HCT116 (cell line): ENCODE results near the gene ZBTB7B. TPM values are rescaled to one million over a fixed set of nuclear protein-coding genes. Genes with fewer than 3 reads are reported as not detected.

Source experiments
- ATAC-seq: fragments of 200-7000 bp; cut with Tn5 transposase; 2 replicates; pipeline ENCODE4 v1.9.1; 2020; ENCODE audit warnings: mild to moderate bottlenecking, moderate library complexity
- BruUV-seq: library from RNA; stranded (reverse); fragments of 400-500 nt; replicated peaks from 2 replicates; lab custom pipeline; 2021; lab: Mats Ljungman, UMichigan
- CTCF ChIA-PET: fragments of 300-600 bp; sonication (Branson Sonifier 250); formaldehyde crosslinking; loops from one replicate; lab custom pipeline; 2021; ENCODE audit warnings: antibody characterized with exemption; lab: Charles Lee
- POLR2A ChIA-PET: fragments of 300-600, 350-600 bp; sonication (Branson Sonifier 250); formaldehyde crosslinking; loops from one replicate; lab custom pipeline; 2021; ENCODE audit warnings: antibody characterized with exemption; lab: Charles Lee
- RAD21 ChIA-PET, 2 experiments: fragments of 300-600 bp; sonication (Branson Sonifier 250); formaldehyde crosslinking; loops; one replicate each; lab custom pipeline; 2023; ENCODE audit warnings: low total read pairs in 2 of 2; ENCODE audit not compliant: uncharacterized antibody in 2 of 2, unreplicated experiment in 2 of 2, low non-redundant PET in 1 of 2; lab: Charles Lee
- DNase-seq: peaks from one replicate; pipeline ENCODE4 v3.0.0-alpha.2; 2010; ENCODE audit warnings: low read depth, low spot score
- H2AFZ ChIP-seq: fragments of 200-600 bp; shearing (Covaris generic), sonication (generic); 2 replicates; pipeline ENCODE4 v1.6.1; 2017; ENCODE audit warnings: low read depth, mixed run types, mixed read lengths, antibody characterized with exemption, low read length; ENCODE audit not compliant: poor library complexity, severe bottlenecking
- H3K27ac ChIP-seq: 2 replicates; pipeline ENCODE4 v1.5.1; 2012; ENCODE audit warnings: low read depth, low read length
- H3K27me3 ChIP-seq: fragments of 200-600 bp; sonication (generic); 2 replicates; pipeline ENCODE4 v1.6.1; 2016; ENCODE audit warnings: mixed run types, low read length, mixed read lengths; ENCODE audit not compliant: insufficient read depth
- H3K36me3 ChIP-seq, 2 experiments: fragments of 200-500 bp in 1 of 2; fragments of 200-600 bp in 1 of 2; sonication (Bioruptor generic) in 1 of 2; sonication (generic) in 1 of 2; 2 replicates each; pipeline versions ENCODE4 v1.5.1 to v1.6.1; 2014 to 2016; ENCODE audit warnings: low read length in 2 of 2, inconsistent platforms in 1 of 2, mixed read lengths in 1 of 2, mixed run types in 1 of 2; ENCODE audit not compliant: insufficient read depth in 2 of 2, control insufficient read depth in 1 of 2
- H3K4me1 ChIP-seq, 2 experiments: fragments of 200-600 bp in 1 of 2; sonication (generic) in 1 of 2; 2 replicates each; pipeline versions ENCODE4 v1.5.1 to v1.6.1; 2012 to 2017; ENCODE audit warnings: low read length in 2 of 2, inconsistent platforms in 1 of 2, mild to moderate bottlenecking in 1 of 2, mixed read lengths in 1 of 2, mixed run types in 1 of 2, moderate library complexity in 1 of 2; ENCODE audit not compliant: insufficient read depth in 2 of 2, control insufficient read depth in 1 of 2
- H3K4me2 ChIP-seq: fragments of 200-600 bp; sonication (generic); 2 replicates; pipeline ENCODE4 v1.6.1; 2017; ENCODE audit warnings: mixed run types, low read length, mixed read lengths
- H3K4me3 ChIP-seq, 2 experiments: fragments of 200-600 bp in 1 of 2; sonication (generic) in 1 of 2; replicated peaks in 1 of 2; 2 replicates each; pipeline ENCODE4 v1.5.1; 2011 to 2016; ENCODE audit warnings: low read length in 2 of 2, control low read depth in 1 of 2, low read depth in 1 of 2, mild to moderate bottlenecking in 1 of 2, mixed read lengths in 1 of 2, mixed run types in 1 of 2
- H3K79me2 ChIP-seq: fragments of 200-600 bp; sonication (generic); 2 replicates; pipeline ENCODE4 v1.6.1; 2017; ENCODE audit warnings: mild to moderate bottlenecking, mixed run types, low read length, moderate library complexity, mixed read lengths; ENCODE audit not compliant: insufficient read depth
- H3K9ac ChIP-seq: fragments of 200-600 bp; sonication (generic); 2 replicates; pipeline ENCODE4 v1.6.1; 2016; ENCODE audit warnings: low read length, mixed read lengths
- H3K9me2 ChIP-seq: fragments of 200-600 bp; sonication (generic), shearing (Covaris generic); 2 replicates; pipeline ENCODE4 v1.6.1; 2017; ENCODE audit warnings: mixed run types, mild to moderate bottlenecking, moderate library complexity; ENCODE audit not compliant: insufficient read depth
- H3K9me3 ChIP-seq, 2 experiments: fragments of 200-500 bp in 1 of 2; fragments of 200-600 bp in 1 of 2; sonication (Bioruptor generic) in 1 of 2; sonication (generic) in 1 of 2; 2 replicates each; pipeline ENCODE4 v1.6.1; 2014 to 2017; ENCODE audit warnings: low read length in 2 of 2, mixed read lengths in 2 of 2, inconsistent platforms in 1 of 2, low read depth in 1 of 2, mild to moderate bottlenecking in 1 of 2, mixed run types in 1 of 2, moderate library complexity in 1 of 2; ENCODE audit not compliant: control insufficient read depth in 1 of 2, insufficient read depth in 1 of 2
- H4K20me1 ChIP-seq: fragments of 200-600 bp; sonication (generic), shearing (Covaris generic); 2 replicates; pipeline ENCODE4 v1.6.1; 2017; ENCODE audit warnings: mixed run types, mild to moderate bottlenecking, moderate library complexity; ENCODE audit not compliant: insufficient read depth
- ATF3 ChIP-seq: IDR thresholded peaks from 2 replicates; pipeline ENCODE4 v1.6.1; 2012
- EGR1 ChIP-seq: IDR thresholded peaks from 2 replicates; pipeline ENCODE4 v1.6.1; 2012; ENCODE audit warnings: low read depth
- ELF1 ChIP-seq: IDR thresholded peaks from 2 replicates; pipeline ENCODE4 v1.6.1; 2012; ENCODE audit warnings: low read depth, borderline replicate concordance
- EZH2phosphoT487 ChIP-seq: fragments of 200-600 bp; IDR thresholded peaks from 2 replicates; pipeline ENCODE4 v1.6.1; 2018; ENCODE audit warnings: antibody characterized with exemption, borderline replicate concordance
- FOSL1 ChIP-seq: IDR thresholded peaks from 2 replicates; pipeline ENCODE4 v1.6.1; 2012; ENCODE audit warnings: low read depth
- MAX ChIP-seq: IDR thresholded peaks from 2 replicates; pipeline ENCODE4 v1.6.1; 2012
- POLR2A ChIP-seq: IDR thresholded peaks from 2 replicates; pipeline ENCODE4 v1.7.0; 2011; ENCODE audit warnings: borderline replicate concordance; ENCODE audit not compliant: insufficient read depth, insufficient read length; ENCODE audit errors: extremely low read depth
- SIN3A ChIP-seq: IDR thresholded peaks from 2 replicates; pipeline ENCODE4 v1.6.1; 2012; ENCODE audit warnings: low read depth
- SP1 ChIP-seq: IDR thresholded peaks from 2 replicates; pipeline ENCODE4 v1.6.1; 2012; ENCODE audit warnings: low read depth
- SRF ChIP-seq: IDR thresholded peaks from 2 replicates; pipeline ENCODE4 v1.6.1; 2012; ENCODE audit warnings: low read depth
- YY1 ChIP-seq: IDR thresholded peaks from 2 replicates; pipeline ENCODE4 v1.6.1; 2011; ENCODE audit warnings: low read length, low read depth, moderate library complexity, mild to moderate bottlenecking; ENCODE audit not compliant: insufficient replicate concordance; ENCODE audit errors: extremely low read depth
- ZNF274 ChIP-seq: fragments of 200-500 bp; sonication (Bioruptor generic); IDR thresholded peaks from 2 replicates; pipeline ENCODE4 v1.6.1; 2014; ENCODE audit warnings: mild to moderate bottlenecking, low read depth, low read length, inconsistent platforms
- intact Hi-C: fragments of 100-400 bp; cut with micrococcal nuclease; formaldehyde crosslinking; loops from 2 replicates; pipeline ENCODE4 v1.10.0; 2022
- total RNA-seq: library from RNA; stranded (reverse); gene quantifications from one replicate; pipeline ENCODE4 v1.2.1, GENCODE V29; 2021; ENCODE audit not compliant: unreplicated experiment
- TF ChIP-seq, protein P1 (sequence below): IDR thresholded peaks from 2 replicates; pipeline ENCODE4 v1.6.1; 2012; ENCODE audit warnings: low read depth

ZBTB7B gene
- total RNA-seq, 1 experiment from 2014 or later: 57.0 TPM

DNA sequence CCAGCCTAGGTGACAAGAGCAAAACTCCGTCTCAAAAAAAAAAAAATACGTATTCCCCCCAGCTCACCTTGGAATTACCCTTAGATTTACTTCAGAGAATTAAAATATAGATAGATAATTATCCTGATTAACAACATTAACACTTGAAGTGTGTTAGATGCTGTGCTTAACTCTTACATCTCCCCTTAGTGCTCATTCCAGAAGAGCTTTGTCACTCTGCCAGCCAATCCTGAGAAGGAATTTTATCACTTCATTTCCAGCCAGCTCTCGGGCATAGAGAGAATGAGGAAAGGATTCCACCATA lies 30.4 kb upstream of the ZBTB7B start:
- peak overlapping the region; percentile 86 for H3K27ac ChIP-seq
- CTCF ChIA-PET: interaction anchor here (0.7 to 2.6 kb wide), 3 partner anchors 27 to 113 kb away, joined by 5 to 14 read pairs (median 7); no protein-coding TSS in a partner anchor
- H3K9me2 ChIP-seq: no peaks in the 10 kb centered on the region
- TF ChIP-seq SP1: no peak
- TF ChIP-seq FOSL1: no peak
- TF ChIP-seq, all 23 proteins: peak for 0
- ChIA-PET POLR2A (interaction anchor here (0.6 to 5.4 kb wide), 13 partner anchors 8 to 87 kb away, joined by 3 to 46 read pairs (median 4); partner anchors contain the start of genes FLAD1, PBXIP1, PYGO2 and ZBTB7B), RAD21 (no interaction called here)
- Histone ChIP-seq H3K4me1 (peaks cover 40 to 62% of the 10 kb centered on the region in 2 experiments), H3K36me3 (peaks cover 7 to 21% of the 10 kb centered on the region in 2 experiments; a peak in 2 of 4 replicates), H3K4me2 (peak overlapping the region; percentile 90), H3K9me3 (no peaks in the 10 kb centered on the region), H2AFZ (no peak overlapping the region), H3K79me2 (peaks cover 88% of the 10 kb centered on the region), H3K4me3 (peak overlapping the region; percentile 61 to 70), H3K27me3 (no peaks in the 10 kb centered on the region), H4K20me1 (no peaks in the 10 kb centered on the region), H3K9ac (peak overlapping the region; percentile 86)
- ATAC-seq (no peak), DNase-seq (no peak)
- intact Hi-C loops: loop anchor here (5.0 kb wide), 2 partner anchors 90 to 165 kb away; partner anchors contain the start of genes EFNA4 and SLC50A1
- BruUV-seq: no TSS peak

DNA sequence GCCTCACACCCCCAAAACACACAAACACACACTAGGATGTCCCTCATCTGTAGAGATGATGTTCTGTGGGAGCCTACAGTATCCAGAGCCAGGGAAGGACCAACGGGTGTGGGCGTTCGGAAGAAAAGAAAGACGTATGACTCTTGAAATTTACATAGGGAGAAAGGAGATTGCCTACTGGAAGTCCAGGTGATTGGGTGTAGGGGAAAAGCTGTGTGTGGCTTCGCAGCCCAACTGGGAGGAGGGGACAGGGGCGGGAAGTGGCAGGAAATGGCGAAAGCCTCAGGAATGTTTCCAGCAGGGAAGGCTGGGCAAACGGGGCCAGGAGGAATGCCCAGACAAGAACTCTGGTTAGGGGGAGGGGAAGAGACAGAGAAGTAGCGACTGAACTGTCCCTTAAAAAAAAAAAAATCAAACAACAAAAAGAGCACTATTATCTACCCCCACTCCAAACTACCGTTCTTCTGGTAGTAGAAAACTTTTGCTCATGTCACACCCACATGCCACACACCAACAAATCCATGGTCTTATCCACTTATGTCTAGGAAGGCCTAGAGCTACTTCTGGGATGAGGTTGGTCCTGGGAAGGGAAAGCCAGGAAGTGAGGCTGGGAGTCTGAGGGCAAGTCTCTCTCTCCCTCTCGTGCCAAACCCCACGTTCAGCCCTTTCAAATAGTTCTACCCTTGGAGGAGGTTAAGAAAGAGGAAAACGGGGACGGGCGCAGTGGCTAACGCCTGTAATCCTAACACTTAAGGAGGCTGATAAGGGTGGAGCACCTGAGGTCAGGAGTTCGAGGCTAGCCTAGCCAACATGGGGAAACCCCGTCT lies 29.9 kb upstream of the ZBTB7B start:
- Histone ChIP-seq H4K20me1 (no peaks in the 10 kb centered on the region), H3K27me3 (no peaks in the 10 kb centered on the region), H3K4me3 (peak overlapping the region; percentile 61 to 70), H3K9me2 (no peaks in the 10 kb centered on the region), H3K4me2 (peak overlapping the region; percentile 90), H3K27ac (peak overlapping the region; percentile 86), H3K79me2 (peaks cover 88% of the 10 kb centered on the region), H3K4me1 (peaks cover 40 to 63% of the 10 kb centered on the region in 2 experiments), H3K36me3 (peaks cover 2 to 19% of the 10 kb centered on the region in 2 experiments; a peak in 2 of 4 replicates), H3K9me3 (no peaks in the 10 kb centered on the region), H2AFZ (no peak overlapping the region), H3K9ac (peak overlapping the region; percentile 86)
- CTCF ChIA-PET: interaction anchor here (0.7 to 2.6 kb wide), 6 partner anchors 17 to 279 kb away, joined by 3 to 14 read pairs (median 4); partner anchors contain the start of genes ADAM15 and PBXIP1
- DNase-seq (peak; percentile 80), ATAC-seq (peak; percentile 13)
- POLR2A ChIA-PET: interaction anchor here (0.6 to 5.4 kb wide), 20 partner anchors 8 to 221 kb away, joined by 3 to 46 read pairs (median 4); partner anchors contain the start of genes FLAD1, LENEP, PBXIP1 and PMVK
- RAD21 ChIA-PET: no interaction called here
- TSS peak; percentile 71 for BruUV-seq
- intact Hi-C loops: loop anchor here (1.0 to 5.0 kb wide), 3 partner anchors 45 to 165 kb away; partner anchors contain the start of genes EFNA4 and SLC50A1
- no peak for TF ChIP-seq EZH2phosphoT487
- no peak for TF ChIP-seq ATF3
- TF ChIP-seq ZNF274: no peak
- no peak for TF ChIP-seq SIN3A
- no peak for TF ChIP-seq MAX
- TF ChIP-seq SRF: no peak
- TF ChIP-seq ELF1: no peak
- TF ChIP-seq, protein P1, sequence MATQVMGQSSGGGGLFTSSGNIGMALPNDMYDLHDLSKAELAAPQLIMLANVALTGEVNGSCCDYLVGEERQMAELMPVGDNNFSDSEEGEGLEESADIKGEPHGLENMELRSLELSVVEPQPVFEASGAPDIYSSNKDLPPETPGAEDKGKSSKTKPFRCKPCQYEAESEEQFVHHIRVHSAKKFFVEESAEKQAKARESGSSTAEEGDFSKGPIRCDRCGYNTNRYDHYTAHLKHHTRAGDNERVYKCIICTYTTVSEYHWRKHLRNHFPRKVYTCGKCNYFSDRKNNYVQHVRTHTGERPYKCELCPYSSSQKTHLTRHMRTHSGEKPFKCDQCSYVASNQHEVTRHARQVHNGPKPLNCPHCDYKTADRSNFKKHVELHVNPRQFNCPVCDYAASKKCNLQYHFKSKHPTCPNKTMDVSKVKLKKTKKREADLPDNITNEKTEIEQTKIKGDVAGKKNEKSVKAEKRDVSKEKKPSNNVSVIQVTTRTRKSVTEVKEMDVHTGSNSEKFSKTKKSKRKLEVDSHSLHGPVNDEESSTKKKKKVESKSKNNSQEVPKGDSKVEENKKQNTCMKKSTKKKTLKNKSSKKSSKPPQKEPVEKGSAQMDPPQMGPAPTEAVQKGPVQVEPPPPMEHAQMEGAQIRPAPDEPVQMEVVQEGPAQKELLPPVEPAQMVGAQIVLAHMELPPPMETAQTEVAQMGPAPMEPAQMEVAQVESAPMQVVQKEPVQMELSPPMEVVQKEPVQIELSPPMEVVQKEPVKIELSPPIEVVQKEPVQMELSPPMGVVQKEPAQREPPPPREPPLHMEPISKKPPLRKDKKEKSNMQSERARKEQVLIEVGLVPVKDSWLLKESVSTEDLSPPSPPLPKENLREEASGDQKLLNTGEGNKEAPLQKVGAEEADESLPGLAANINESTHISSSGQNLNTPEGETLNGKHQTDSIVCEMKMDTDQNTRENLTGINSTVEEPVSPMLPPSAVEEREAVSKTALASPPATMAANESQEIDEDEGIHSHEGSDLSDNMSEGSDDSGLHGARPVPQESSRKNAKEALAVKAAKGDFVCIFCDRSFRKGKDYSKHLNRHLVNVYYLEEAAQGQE: no peak
- TF ChIP-seq EGR1: no peak
- TF ChIP-seq YY1: peak; percentile 72
- peak; percentile 14 for TF ChIP-seq POLR2A
- TF ChIP-seq FOSL1: no peak
